Activated effector memory CD4-positive, alpha-beta T cell treated with Interleukin-2 at 50 U/mL for 16 hours (primary cell): ENCODE data around the gene PRPF6.

Experiments used
- DNase-seq: peaks from one replicate; pipeline ENCODE4 v3.0.0-alpha.2; 2020

Gene PRPF6

GRCh38 chr20:64037498-64038213, 56.7 kb downstream of the PRPF6 start:
- DNase-seq, result no peak

GRCh38 chr20:64038224-64038564, 57.3 kb downstream of the PRPF6 start:
- peak; percentile 32 for DNase-seq

GRCh38 chr20:64038565-64039292, 57.8 kb downstream of the PRPF6 start:
- peak; percentile 76 for DNase-seq

- DNase-seq, result no peak
Measured at GRCh38 chr20:64039293-64040160, 58.6 kb downstream of the PRPF6 start.

- DNase-seq, result no peak
Measured at GRCh38 chr20:64040231-64041039, 59.5 kb downstream of the PRPF6 start.

- DNase-seq, result no peak
Measured at GRCh38 chr20:64041040-64041780, 60.3 kb downstream of the PRPF6 start.

GRCh38 chr20:64041781-64042053, 60.8 kb downstream of the PRPF6 start:
- DNase-seq, result no peak

- no peak for DNase-seq
Measured at GRCh38 chr20:64042054-64042781, 61.3 kb downstream of the PRPF6 start.

GRCh38 chr20:64043768-64044167, 62.8 kb downstream of the PRPF6 start:
- no peak for DNase-seq

GRCh38 chr20:64044484-64045247, 63.7 kb downstream of the PRPF6 start:
- no peak for DNase-seq

GRCh38 chr20:64045346-64046011, 64.5 kb downstream of the PRPF6 start:
- DNase-seq, result no peak

- DNase-seq, result no peak
Measured at GRCh38 chr20:64047046-64047389, 66.1 kb downstream of the PRPF6 start.

GRCh38 chr20:64047968-64048401, 67.1 kb downstream of the PRPF6 start:
- DNase-seq, result no peak

- DNase-seq, result no peak
Measured at GRCh38 chr20:64048402-64049044, 67.6 kb downstream of the PRPF6 start.

- no peak for DNase-seq
Measured at GRCh38 chr20:64049060-64049877, 68.3 kb downstream of the PRPF6 start, which contains the start of gene SOX18. Gene SOX18, minus strand, starts transcription at chr20:64049639. Its CDS starts 123 bp downstream, at chr20:64049516.

GRCh38 chr20:64049878-64050260, 68.9 kb downstream of the PRPF6 start:
- DNase-seq, result no peak

- DNase-seq, result no peak
Measured at GRCh38 chr20:64050261-64051032, 69.5 kb downstream of the PRPF6 start.

GRCh38 chr20:64051033-64051452, 70.1 kb downstream of the PRPF6 start:
- DNase-seq, result no peak
